Epithelial cell of proximal tubule (primary cell): ENCODE results near the gene AKAP14. TPM values are rescaled to one million over a fixed set of nuclear protein-coding genes. Genes with fewer than 3 reads are reported as not detected.
"Not testable (repeated sequence)": the region's sequence is repeated elsewhere in the genome, so short reads cannot be mapped to it uniquely, and the experiment has no call there.

ENCODE experiments used
- DNase-seq: peaks from one replicate; pipeline ENCODE4 v3.0.0-alpha.2; 2011; ENCODE audit warnings: low read depth
- H3K4me3 ChIP-seq: 2 replicates; pipeline ENCODE4 v1.5.1; 2011; ENCODE audit warnings: low read depth, mild to moderate bottlenecking, low read length
- CTCF ChIP-seq: conservative IDR thresholded peaks from 2 replicates; pipeline ENCODE4 v1.5.1; 2012; ENCODE audit warnings: low read depth, mild to moderate bottlenecking, low read length
- total RNA-seq: library from RNA; depleted of rRNA; stranded (reverse); fragments of >200 nt; gene quantifications from 2 replicates; pipeline ENCODE4 v1.2.3, GENCODE V29; 2015

The AKAP14 gene
- total RNA-seq, 1 donor from 2014 or later: not detected

DNA sequence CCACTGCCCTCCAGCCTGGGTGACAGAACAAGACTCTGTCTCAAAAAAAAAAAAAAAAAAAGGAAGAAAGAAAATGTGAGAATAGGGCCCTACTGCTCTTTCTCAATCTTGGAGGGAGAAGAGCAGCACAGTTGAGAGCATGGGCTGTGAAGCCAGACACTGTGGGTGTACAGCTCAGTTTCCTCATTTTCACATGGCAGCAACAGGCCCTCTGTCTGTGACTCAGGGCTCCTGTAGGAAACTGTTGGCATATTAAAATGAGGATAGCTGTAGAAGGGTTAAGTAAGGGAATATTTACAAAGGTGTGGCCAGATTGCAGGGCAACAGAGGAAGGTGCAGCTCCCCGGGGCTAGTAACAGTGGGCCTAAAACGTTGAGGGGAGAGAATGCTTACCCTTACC, 3.4 kb downstream of the AKAP14 start:
- TF ChIP-seq CTCF: no peak
- no peak for DNase-seq
- no peak overlapping the region for H3K4me3 ChIP-seq

GRCh38 chrX:119900976-119901375, 5.3 kb downstream of the AKAP14 start:
- DNase-seq: no peak
- no peak for TF ChIP-seq CTCF
- H3K4me3 ChIP-seq: no peak overlapping the region

DNA sequence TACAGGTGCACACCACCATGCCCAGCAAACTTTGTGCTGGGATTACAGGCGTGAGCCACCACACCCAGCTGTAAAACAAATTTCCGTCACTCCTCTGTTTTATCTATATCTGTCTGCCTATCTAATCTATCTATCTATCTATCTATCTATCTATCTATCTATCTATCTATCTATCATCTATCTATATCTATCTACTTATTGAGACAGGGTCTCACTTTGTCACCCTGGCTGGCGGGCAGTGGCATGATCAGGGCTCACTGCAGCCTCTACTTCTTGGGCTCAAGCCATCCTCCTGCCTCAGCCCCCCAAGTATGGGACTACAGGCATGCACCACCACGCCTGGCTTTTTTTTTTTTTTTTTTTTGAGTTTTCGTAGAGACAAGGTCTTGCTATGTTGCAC, 20.6 kb downstream of the AKAP14 start:
- H3K4me3 ChIP-seq: no peak overlapping the region
- DNase-seq: no peak
- TF ChIP-seq CTCF: no peak

DNA sequence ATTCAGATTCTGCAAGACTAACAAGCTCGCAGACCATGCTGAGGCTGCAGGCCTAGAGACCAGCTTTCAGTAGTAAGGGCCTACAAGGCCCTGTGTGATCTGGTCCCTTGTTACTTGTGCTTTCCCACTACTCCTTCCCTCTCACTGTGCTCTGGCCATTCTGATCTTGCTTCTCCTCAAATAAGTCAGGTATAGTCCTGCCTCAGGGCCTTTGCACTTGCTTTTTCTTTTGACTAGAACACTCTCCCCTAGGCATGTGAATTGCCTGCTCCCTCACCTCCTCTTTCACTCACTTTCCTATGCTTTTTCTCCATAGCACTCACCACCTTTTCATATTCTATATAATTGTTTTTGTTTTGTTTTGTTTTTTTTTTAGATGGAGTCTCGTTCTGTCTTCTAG, 22.2 kb downstream of the AKAP14 start:
- H3K4me3 ChIP-seq: no peak overlapping the region
- TF ChIP-seq CTCF: no peak
- no peak for DNase-seq

- DNase-seq: no peak
- no peak for TF ChIP-seq CTCF
Observed at GRCh38 chrX:119919835-119920585, 24.3 kb downstream of the AKAP14 start.

GRCh38 chrX:119922391-119922790, 26.7 kb downstream of the AKAP14 start:
- DNase-seq, H3K4me3 ChIP-seq: not testable (repeated sequence)

More at GRCh38 chrX:119919835-119920585, 24.3 kb downstream of the AKAP14 start:
- H3K4me3 ChIP-seq: no peak overlapping the region

DNA sequence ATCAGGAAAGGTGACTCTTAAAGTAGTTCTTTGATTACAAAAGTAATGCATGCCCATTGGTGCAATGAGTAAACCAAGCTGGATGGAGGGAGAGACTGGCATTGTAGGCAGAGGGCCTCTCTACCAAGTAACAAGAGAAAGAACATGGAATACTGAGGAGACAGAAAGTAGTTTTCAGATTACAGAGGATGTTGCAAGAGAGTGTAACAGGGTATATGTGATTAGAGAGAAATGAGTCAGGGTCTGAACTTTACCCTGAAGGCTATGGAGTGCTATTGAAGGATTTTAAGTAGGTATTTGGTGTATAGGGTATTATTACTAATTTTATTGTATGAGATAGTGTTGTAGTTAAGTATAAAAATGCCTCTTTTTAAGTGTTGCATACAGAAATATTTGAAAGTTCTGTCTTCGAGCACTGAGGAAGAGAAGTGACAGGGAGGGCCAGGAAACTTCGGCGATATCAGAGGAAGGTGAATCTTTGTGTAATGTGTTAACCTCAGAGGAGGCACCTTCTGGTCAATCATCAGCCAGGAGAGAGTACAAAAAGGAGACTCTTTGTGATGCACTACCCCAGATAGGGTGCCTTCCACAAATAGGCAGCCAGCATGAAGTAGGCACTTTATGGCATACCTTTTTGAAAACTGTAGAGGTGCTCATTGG, 39.7 kb downstream of the AKAP14 start:
- DNase-seq: no peak
- H3K4me3 ChIP-seq: no peak overlapping the region
- TF ChIP-seq CTCF: no peak
